ENCODE measurements around the gene USP46. TPM values are rescaled to one million over a fixed set of nuclear protein-coding genes. Genes with fewer than 3 reads are reported as not detected.

The USP46 gene
- total RNA-seq, 2 donors from 2014 or later = 42.0 to 42.9 TPM

DNA sequence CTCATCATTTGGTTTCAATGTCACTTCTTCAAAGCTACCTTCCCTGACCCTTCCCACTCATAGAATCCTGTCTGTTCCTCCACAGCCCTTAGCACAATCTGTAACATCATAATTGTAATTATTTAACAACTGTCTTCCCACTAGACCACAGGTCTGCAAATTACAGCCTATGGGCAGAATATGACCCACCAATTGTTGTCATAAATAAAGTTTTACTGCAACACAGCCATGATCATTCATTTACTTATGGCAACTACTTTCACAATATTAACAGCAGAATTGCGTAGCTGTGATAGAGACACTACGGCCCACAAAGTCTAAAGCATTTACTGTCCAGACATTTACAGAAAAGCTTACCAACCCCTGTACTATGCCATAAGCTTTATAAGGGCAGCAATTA lies 15.9 kb downstream of the USP46 start:
- Histone ChIP-seq H3K9ac (ENCODE audit: extremely low read depth, low read length, poor library complexity, severe bottlenecking) (no peak overlapping the region), H3K27ac (ENCODE audit: low read depth, low read length) (no peak overlapping the region), H3K4me3 (ENCODE audit: low read length) (no peak overlapping the region), H3K4me1 (ENCODE audit: control insufficient read depth, insufficient read depth, low read length) (peaks cover 4% of the 10 kb centered on the region), H3K27me3 (ENCODE audit: control insufficient read depth, insufficient read depth, low read length, poor library complexity, severe bottlenecking) (no peaks in the 10 kb centered on the region), H3K36me3 (ENCODE audit: control insufficient read depth, insufficient read depth, low read length) (peaks cover 14% of the 10 kb centered on the region), H3K9me3 (ENCODE audit: control insufficient read depth, low read length) (peaks cover 14% of the 10 kb centered on the region)
- Mint-ChIP-seq H3K36me3 (ENCODE audit: low read depth) (peaks cover 13% of the 10 kb centered on the region), H3K4me1 (peaks cover 30% of the 10 kb centered on the region), H3K27ac (no peak overlapping the region), H3K9me3 (no peaks in the 10 kb centered on the region), H3K4me3 (no peak overlapping the region), H3K27me3 (ENCODE audit: insufficient read depth) (no peaks in the 10 kb centered on the region)
- no peak for DNase-seq
- 93% methylated on average over 2 of the region's 2 CpGs; no CpG with 5 or more reads in 1 of the 2 experiments for WGBS, 2 experiments (ENCODE audit: insufficient coverage in 1 of 2, insufficient read length in 1 of 2)
- TF ChIP-seq CTCF (conservative IDR thresholded peaks at IDR 0.05) = no peak

- Histone ChIP-seq H3K36me3 (ENCODE audit: control insufficient read depth, insufficient read depth, low read length) (peaks cover 23% of the 10 kb centered on the region), H3K27me3 (ENCODE audit: control insufficient read depth, insufficient read depth, low read length, poor library complexity, severe bottlenecking) (no peaks in the 10 kb centered on the region), H3K4me1 (ENCODE audit: control insufficient read depth, insufficient read depth, low read length) (peaks cover 4% of the 10 kb centered on the region), H3K9ac (ENCODE audit: extremely low read depth, low read length, poor library complexity, severe bottlenecking) (no peak overlapping the region), H3K9me3 (ENCODE audit: control insufficient read depth, low read length) (peaks cover 14% of the 10 kb centered on the region), H3K4me3 (ENCODE audit: low read length) (no peak overlapping the region), H3K27ac (ENCODE audit: low read depth, low read length) (no peak overlapping the region)
- Mint-ChIP-seq H3K4me3 (no peak overlapping the region), H3K36me3 (ENCODE audit: low read depth) (peaks cover 17% of the 10 kb centered on the region), H3K27me3 (ENCODE audit: insufficient read depth) (no peaks in the 10 kb centered on the region), H3K27ac (peak overlapping the region; percentile 14), H3K9me3 (no peaks in the 10 kb centered on the region), H3K4me1 (peaks cover 30% of the 10 kb centered on the region)
- DNase-seq = no peak
- no peak for TF ChIP-seq CTCF (conservative IDR thresholded peaks at IDR 0.05)
- WGBS, 2 experiments (ENCODE audit: insufficient coverage in 1 of 2, insufficient read length in 1 of 2) = 95% methylated on average over 3 of the region's 3 CpGs; no CpG with 5 or more reads in 1 of the 2 experiments
These were observed 17.1 kb downstream of the USP46 start for GRCh38 chr4:52641854-52642563.

- Mint-ChIP-seq H3K27ac (peak overlapping the region; percentile 49), H3K9me3 (no peaks in the 10 kb centered on the region)
These were observed 18.1 kb downstream of the USP46 start for GRCh38 chr4:52640808-52641565.

More at GRCh38 chr4:52640808-52641565, 18.1 kb downstream of the USP46 start:
- 94 to 95% methylated on average over 6 of the region's 6 CpGs for WGBS, 2 experiments (ENCODE audit: insufficient coverage in 1 of 2, insufficient read length in 1 of 2)
- Mint-ChIP-seq H3K36me3 (ENCODE audit: low read depth) (peaks cover 16% of the 10 kb centered on the region), H3K27me3 (ENCODE audit: insufficient read depth) (no peaks in the 10 kb centered on the region), H3K4me3 (no peak overlapping the region), H3K4me1 (peaks cover 30% of the 10 kb centered on the region)
- H3K27me3 ChIP-seq (ENCODE audit: control insufficient read depth, insufficient read depth, low read length, poor library complexity, severe bottlenecking) = no peaks in the 10 kb centered on the region
- peaks cover 4% of the 10 kb centered on the region for H3K4me1 ChIP-seq (ENCODE audit: control insufficient read depth, insufficient read depth, low read length)
- peaks cover 23% of the 10 kb centered on the region for H3K36me3 ChIP-seq (ENCODE audit: control insufficient read depth, insufficient read depth, low read length)
- no peak overlapping the region for H3K9ac ChIP-seq (ENCODE audit: extremely low read depth, low read length, poor library complexity, severe bottlenecking)
- H3K9me3 ChIP-seq (ENCODE audit: control insufficient read depth, low read length) = peaks cover 14% of the 10 kb centered on the region
- no peak overlapping the region for H3K4me3 ChIP-seq (ENCODE audit: low read length)
- DNase-seq = no peak
- TF ChIP-seq CTCF (conservative IDR thresholded peaks at IDR 0.05) = no peak
- H3K27ac ChIP-seq (ENCODE audit: low read depth, low read length) = no peak overlapping the region
